Cardiac fibroblast (primary cell): Measurements from ENCODE around the gene PAK5.

ENCODE experiments used
- DNase-seq, 2 donors: peaks; one replicate each; pipeline versions ENCODE4 v3.0.0 to v3.0.0-alpha.2; 2010; ENCODE audit warnings: low read depth in 2 of 2
- H3K4me3 ChIP-seq, 2 donors: replicated peaks in 1 of 2; 1 replicate in 1 of 2; 2 replicates in 1 of 2; pipeline ENCODE4 v1.5.1; 2011; ENCODE audit warnings: low read depth in 2 of 2, low read length in 2 of 2, mild to moderate bottlenecking in 2 of 2, moderate library complexity in 1 of 2
- CTCF ChIP-seq: IDR thresholded peaks from one replicate; pipeline ENCODE4 v1.5.1; 2011; ENCODE audit warnings: low read depth, mild to moderate bottlenecking, low read length, inconsistent platforms

Gene PAK5

GRCh38 chr20:9514461-9515213 is 324.2 kb downstream of the PAK5 start, which contains the start of gene LAMP5:
Gene LAMP5, plus strand, starts transcription at chr20:9514590. Its CDS starts 263 bp downstream, at chr20:9514853.
- peak in 1 of 2 donors; percentile 3 for DNase-seq
- TF ChIP-seq CTCF: no peak
- H3K4me3 ChIP-seq: no peak within 1 kb of the TSS

- no peak for TF ChIP-seq CTCF
- no peak for DNase-seq
- no peak overlapping the region for H3K4me3 ChIP-seq
Observed at GRCh38 chr20:9514072-9514460, 324.8 kb downstream of the PAK5 start.

- TF ChIP-seq CTCF: no peak
- no peak for DNase-seq
- no peak overlapping the region for H3K4me3 ChIP-seq
Observed at GRCh38 chr20:9510911-9511310, 328.0 kb downstream of the PAK5 start.

DNA sequence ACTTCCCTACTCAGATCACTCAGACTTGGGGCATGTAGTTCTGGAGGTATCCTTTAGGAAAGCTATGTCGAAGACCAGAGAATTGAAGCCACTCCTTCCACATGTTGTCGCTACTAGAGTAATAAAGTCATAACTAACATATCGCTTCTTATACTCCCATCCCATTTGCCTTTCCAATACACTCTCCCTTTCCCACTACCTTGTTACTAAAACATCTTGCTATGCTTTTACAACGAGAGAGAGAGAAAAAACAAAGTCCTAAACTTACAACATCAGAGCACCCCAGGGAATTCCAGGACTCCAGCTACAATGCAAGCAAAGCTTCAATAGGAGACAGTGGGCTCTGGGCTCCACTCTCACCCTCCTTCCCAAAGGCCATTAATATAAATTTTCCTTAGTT is 329.6 kb downstream of the PAK5 start:
- TF ChIP-seq CTCF: no peak
- no peak overlapping the region for H3K4me3 ChIP-seq
- no peak for DNase-seq

DNA sequence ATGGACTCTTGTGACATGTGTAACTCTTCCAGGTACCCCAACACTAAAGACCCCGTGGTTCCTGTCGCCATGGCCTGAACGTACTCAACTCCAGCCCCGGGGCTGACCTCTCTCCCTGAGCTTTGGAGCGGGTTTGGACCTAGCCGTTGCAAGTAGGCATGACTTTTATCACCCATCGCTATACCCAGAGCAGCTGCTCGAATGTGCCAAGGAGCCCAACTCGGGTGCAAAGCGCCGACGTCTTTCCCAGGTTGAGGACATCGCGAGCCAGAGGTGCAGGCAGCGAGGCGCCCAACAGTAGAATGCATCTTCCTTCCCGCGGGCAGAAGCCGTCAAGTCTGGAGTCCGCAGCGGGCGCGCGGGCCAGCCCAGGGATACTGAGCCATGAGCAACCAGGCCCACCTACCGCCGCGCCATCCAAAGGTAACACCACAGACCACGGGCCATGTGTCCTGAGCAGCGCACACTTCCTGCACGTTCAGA is 330.1 kb downstream of the PAK5 start:
- H3K4me3 ChIP-seq: no peak overlapping the region
- no peak for TF ChIP-seq CTCF
- no peak for DNase-seq

- DNase-seq: no peak
- no peak for TF ChIP-seq CTCF
- no peak overlapping the region for H3K4me3 ChIP-seq
Observed at GRCh38 chr20:9508240-9508661, 330.6 kb downstream of the PAK5 start.
